Bone marrow (tissue), 2 donors: ENCODE measurements around the gene TMEM176A.
"Not testable (repeated sequence)": the region's sequence is repeated elsewhere in the genome, so short reads cannot be mapped to it uniquely, and the experiment has no call there.

Experiments used
- DNase-seq, 2 donors: peaks; one replicate each; lab custom pipeline; 2025; lab: John Stamatoyannopoulos, UW

The TMEM176A gene

GRCh38 chr7:150800581-150801241 lies at the start of gene TMEM176A:
Gene TMEM176A (plus strand): TSS chr7:150800769. CDS start chr7:150801551, 782 bp downstream.
- no peak for DNase-seq

GRCh38 chr7:150751702-150752101 lies 48.9 kb upstream of the TMEM176A start:
- no peak for DNase-seq

- no peak for DNase-seq
Observed at GRCh38 chr7:150753239-150753638, 47.3 kb upstream of the TMEM176A start.

GRCh38 chr7:150753826-150754603 lies 46.6 kb upstream of the TMEM176A start:
- DNase-seq: peak in 1 of 2 donors; percentile 87

- DNase-seq: no peak
Observed at GRCh38 chr7:150754951-150755350, 45.6 kb upstream of the TMEM176A start.

- peak in 1 of 2 donors; percentile 89 for DNase-seq
Observed at GRCh38 chr7:150755473-150756099, 45.0 kb upstream of the TMEM176A start.

GRCh38 chr7:150756166-150756565 lies 44.4 kb upstream of the TMEM176A start:
- no peak for DNase-seq

- peak in 1 of 2 donors; percentile 38 for DNase-seq
Observed at GRCh38 chr7:150756858-150757257, 43.7 kb upstream of the TMEM176A start.

GRCh38 chr7:150759479-150759878 lies 41.1 kb upstream of the TMEM176A start:
- no peak for DNase-seq

GRCh38 chr7:150766334-150766709 lies 34.2 kb upstream of the TMEM176A start:
- DNase-seq: no peak

GRCh38 chr7:150769768-150770167 lies 30.8 kb upstream of the TMEM176A start:
- DNase-seq: no peak

GRCh38 chr7:150774131-150774530 lies 26.4 kb upstream of the TMEM176A start:
- not testable (repeated sequence) for DNase-seq

- DNase-seq: no peak
Observed at GRCh38 chr7:150778014-150778737, 22.4 kb upstream of the TMEM176A start.

- peak; percentile 61 to 69 for DNase-seq
Observed at GRCh38 chr7:150778738-150779301, 21.7 kb upstream of the TMEM176A start.

- DNase-seq: no peak
Observed at GRCh38 chr7:150780292-150780691, 20.3 kb upstream of the TMEM176A start.

GRCh38 chr7:150781103-150781502 lies 19.5 kb upstream of the TMEM176A start:
- DNase-seq: no peak

GRCh38 chr7:150781961-150782360 lies 18.6 kb upstream of the TMEM176A start:
- DNase-seq: no peak

- peak in 1 of 2 donors; percentile 1 for DNase-seq
Observed at GRCh38 chr7:150784120-150784736, 16.3 kb upstream of the TMEM176A start.

- DNase-seq: no peak
Observed at GRCh38 chr7:150784954-150785353, 15.6 kb upstream of the TMEM176A start.

GRCh38 chr7:150787321-150788281 lies 13.0 kb upstream of the TMEM176A start:
- peak in 1 of 2 donors; percentile 79 for DNase-seq
